HG02970 (cell line): Measurements from ENCODE around the gene TUBG2.
"Not testable (repeated sequence)": the region's sequence is repeated elsewhere in the genome, so short reads cannot be mapped to it uniquely, and the experiment has no call there.

Source experiments
- ATAC-seq: cut with Tn5 transposase; IDR thresholded peaks from one replicate; pipeline ENCODE4 v1.9.1; 2021; ENCODE audit warnings: mild to moderate bottlenecking, moderate library complexity, moderate number of reproducible peaks; ENCODE audit not compliant: unreplicated experiment, low FRiP score

Gene TUBG2

DNA sequence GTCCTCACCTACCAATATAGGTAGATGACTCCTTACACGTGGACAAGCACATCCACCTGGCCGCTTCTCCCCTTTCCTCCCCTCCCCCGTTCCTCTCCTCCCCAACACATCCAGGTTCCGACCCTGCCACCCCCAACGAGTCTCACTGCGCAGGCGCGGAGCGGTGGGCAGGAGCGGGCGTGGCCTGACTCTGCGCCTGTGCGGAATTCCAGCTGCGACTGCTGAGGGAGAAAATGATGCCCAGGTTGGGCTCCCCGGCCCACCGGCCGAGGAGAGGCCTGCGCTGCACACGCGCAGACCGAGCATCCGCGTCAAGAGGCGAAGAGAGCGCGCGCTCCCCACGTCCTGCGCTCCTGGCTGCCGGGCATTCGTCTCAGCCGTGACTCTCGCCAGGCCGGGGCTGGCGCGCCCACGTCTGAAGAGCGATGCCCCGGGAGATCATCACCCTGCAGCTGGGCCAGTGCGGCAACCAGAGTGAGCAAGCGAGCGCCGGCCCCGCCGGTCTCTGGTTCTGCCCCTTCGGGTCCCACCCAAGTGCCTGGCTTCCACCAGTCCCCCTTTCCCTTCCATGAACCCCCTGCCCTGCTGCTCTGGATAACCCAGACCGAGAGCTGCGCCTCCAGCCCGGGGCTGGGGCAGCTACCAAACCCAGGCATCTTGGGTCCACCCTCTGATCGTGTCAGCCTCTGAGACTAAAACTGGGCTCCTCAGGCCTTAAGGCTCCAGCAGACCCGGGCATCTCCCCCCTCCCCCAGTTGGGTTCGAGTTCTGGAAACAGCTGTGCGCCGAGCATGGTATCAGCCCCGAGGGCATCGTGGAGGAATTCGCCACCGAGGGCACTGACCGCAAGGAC is at the start of gene TUBG2:
Gene TUBG2, plus strand, starts transcription at position 206 of the 853 bp plus-strand sequence. Its CDS starts 220 bp downstream, at position 426.
- ATAC-seq, result no peak

DNA sequence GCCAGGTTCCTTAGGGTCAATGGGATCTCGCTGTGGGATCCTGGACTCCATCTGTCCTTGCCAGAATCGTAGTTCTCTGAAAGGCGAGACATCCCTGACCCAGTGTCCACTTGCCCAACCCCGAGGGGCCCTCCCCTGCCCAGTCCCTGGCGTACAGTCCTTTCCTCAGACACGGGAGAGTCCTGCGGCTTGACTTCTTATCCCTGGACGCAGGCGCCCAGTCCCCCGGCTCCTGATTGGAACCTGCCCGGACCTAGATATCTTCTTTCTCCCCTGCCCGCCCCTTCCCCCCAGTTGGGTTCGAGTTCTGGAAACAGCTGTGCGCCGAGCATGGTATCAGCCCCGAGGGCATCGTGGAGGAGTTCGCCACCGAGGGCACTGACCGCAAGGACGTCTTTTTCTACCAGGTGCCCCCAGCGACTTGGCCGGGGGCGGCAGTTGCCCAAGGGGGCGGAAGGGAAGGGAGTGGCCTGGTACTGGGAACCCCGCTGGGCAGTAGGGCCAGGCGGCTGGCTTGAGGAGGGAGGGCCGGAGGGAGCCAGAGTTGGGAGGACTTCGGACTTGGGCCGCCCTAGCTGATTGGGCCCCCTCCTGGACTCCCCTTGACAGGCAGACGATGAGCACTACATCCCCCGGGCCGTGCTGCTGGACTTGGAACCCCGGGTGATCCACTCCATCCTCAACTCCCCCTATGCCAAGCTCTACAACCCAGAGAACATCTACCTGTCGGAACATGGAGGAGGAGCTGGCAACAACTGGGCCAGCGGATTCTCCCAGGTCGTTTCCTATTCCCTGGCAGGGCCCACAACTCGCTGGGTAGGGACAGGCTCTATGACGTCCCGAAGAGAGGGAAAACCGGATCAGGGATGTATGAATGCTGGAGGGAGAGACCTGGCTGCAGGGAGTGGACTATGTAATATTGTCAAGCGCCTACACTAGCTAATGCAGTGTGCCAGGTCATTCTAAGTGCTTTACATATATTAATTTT is 49.0 kb upstream of the TUBG2 start:
- ATAC-seq, result not testable (repeated sequence)

DNA sequence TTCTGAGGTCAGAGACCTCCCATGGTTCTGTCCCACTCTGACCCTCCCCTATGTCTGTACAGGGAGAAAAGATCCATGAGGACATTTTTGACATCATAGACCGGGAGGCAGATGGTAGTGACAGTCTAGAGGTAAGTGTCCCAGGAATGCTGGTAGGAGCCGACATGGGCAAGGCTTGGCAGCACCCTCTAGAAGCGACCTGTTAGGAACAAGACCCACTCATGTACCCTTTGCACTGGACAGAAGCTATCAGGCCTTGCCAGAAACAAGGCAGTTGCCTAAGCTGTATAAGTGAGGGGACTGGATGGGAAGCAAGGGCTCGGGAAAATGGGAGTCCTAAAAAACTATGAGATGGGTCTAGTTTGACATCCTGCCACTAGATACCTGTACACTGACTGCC is 47.1 kb upstream of the TUBG2 start:
- no peak for ATAC-seq

DNA sequence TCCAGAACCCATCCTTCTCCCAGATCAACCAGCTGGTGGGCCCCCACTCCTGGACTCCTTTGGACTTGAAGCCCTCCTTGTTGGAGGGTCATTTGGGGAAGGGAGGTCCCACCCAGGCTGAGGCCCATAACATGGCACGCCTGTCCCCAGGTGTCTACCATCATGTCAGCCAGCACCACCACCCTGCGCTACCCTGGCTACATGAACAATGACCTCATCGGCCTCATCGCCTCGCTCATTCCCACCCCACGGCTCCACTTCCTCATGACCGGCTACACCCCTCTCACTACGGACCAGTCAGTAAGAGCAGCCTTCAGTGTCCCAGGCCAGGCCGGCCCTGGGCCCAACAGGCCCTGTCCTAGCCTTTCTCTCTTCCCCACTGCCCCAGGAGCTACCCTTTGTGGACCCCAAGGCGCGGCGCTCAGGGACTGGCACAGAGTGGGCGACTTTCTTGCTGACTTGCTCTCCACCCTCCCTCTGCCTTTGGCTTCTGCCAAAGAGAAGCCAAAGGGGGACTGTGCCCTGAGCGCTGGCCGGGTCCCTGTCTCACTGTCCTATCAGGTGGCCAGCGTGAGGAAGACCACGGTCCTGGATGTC is 45.3 kb upstream of the TUBG2 start:
- ATAC-seq, result no peak

DNA sequence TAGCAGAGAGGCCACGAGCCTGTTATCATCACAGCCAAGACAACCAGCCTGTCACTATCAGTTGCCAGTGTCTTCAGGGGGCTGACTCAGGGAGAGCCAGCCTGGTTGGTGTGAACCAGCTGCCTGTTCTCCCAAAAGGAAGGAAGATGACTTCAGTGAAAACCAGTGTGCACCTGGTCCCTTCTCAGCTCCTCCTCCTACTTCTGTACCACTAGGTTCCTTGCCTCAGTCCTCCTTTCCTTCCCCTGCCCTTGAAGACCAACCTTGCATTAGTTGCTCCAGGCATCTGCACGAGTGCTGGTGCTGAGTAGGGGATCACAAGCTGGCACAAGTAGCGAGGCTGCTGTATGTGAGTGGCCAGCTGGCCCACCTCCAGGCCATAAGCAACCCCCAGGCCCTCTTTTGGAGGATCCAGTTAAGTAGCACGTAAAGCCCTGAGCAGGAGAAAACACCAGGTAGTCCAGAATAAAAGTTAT is 41.1 kb upstream of the TUBG2 start:
- ATAC-seq, result no peak

DNA sequence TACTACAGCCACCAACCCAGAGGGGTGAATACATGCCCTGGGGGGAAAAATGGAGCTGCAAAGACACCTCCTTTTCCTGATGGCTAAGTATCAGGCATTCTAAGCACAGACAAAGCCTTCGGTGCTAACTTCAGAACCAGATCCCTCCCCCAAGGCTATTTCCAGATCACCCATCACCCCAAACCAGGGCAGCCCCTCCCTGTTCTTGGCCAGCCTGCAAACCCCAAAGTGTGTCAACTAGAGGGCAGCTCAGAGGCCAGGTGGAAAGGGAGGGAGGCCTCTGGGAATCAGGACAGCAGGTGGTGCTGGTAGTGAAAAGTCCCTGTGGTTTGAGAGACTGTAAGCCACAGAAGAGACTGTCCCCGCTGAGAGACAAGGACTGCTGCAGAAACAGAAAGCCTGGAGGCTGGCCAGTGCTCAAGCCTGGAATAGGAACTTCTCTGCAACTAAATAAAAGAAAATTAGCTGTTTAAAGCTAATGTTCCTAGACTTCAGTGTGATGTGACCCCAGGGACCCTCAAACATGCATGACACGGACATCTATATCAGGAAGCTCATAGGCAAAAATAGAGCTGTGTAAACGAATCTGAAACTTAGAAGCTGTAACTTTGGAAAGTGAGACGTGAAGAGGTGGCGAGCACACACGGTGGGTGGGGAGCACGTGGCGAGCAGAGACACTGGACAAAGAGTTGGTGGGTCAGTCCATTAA is 40.5 kb upstream of the TUBG2 start:
- peak; percentile 65 for ATAC-seq

DNA sequence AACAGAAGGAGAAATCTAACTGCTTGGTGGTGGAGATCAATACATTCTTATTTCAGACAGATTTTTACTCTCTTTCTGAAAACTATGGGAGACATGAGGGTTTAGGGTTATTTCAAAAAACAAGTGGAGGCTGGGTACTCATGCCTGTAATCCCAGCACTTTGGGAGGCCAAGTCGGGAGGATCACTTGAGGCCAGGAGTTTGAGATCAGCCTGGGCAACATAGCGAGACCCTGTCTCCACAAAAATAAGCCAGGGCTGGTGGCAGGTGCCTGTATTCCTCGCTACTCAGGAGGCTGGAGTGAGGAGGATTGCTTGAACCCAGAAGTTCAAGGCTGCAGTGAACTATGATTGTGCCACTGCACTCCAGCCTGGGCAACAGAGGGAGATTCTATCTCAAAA is 37.1 kb upstream of the TUBG2 start:
- ATAC-seq, result not testable (repeated sequence)

DNA sequence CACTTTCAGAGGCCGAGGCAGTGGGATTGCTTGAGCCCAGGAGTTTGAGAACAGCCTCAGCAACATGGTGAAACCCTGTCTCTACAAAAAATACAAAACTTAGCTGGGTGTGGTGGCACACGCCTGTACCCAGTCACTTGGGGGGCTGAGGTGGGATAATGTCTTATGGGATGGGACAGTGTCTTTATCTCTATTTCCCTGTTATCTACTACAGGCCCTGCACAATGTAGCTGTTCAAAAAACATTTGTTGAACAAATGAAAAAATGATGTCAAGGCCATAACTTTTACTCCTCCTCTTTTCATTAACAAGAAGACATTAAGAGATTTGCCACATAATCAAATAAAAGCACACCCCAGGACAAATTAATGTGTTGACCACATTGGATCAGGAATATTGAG is 35.8 kb upstream of the TUBG2 start:
- no peak for ATAC-seq

DNA sequence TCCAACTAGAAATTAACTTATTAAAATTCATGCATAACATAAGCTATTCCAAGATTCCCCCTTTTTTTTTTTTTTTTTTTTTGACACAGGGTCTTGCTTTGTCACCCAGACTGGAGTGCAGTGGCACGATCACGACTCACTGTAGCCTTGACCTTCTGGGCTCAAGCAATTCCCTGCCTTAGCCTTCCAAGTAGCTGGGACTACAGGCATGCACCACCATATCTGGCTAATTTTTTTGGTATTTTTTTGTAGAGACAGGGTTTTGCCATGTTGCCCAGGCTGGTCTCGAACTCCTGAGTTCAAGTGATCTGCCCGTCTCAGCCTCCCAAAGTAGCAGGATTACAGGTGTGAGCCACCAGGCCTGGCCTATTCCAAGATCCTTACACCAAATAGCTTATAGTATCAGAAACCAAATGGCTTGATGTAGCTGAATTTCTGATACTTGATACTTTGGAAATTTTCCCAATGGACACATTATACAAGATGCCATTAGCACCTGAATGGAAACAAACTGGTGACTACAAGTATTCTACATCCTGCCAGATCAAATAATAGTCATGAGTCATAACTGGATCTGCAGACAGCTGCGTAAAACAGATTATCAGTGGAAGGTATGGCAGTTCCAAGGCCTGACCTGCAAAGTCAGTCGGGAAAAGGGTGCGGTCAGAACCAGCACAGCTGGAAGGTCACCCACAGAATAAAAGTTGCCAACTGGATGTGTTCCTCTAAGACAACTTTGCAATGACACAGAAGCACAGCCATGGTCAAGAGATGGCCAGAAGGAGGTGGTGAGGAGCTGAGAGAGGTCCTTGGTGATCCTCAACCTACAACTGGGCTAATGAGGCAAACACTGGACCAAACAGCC is 35.1 kb upstream of the TUBG2 start:
- no peak for ATAC-seq

DNA sequence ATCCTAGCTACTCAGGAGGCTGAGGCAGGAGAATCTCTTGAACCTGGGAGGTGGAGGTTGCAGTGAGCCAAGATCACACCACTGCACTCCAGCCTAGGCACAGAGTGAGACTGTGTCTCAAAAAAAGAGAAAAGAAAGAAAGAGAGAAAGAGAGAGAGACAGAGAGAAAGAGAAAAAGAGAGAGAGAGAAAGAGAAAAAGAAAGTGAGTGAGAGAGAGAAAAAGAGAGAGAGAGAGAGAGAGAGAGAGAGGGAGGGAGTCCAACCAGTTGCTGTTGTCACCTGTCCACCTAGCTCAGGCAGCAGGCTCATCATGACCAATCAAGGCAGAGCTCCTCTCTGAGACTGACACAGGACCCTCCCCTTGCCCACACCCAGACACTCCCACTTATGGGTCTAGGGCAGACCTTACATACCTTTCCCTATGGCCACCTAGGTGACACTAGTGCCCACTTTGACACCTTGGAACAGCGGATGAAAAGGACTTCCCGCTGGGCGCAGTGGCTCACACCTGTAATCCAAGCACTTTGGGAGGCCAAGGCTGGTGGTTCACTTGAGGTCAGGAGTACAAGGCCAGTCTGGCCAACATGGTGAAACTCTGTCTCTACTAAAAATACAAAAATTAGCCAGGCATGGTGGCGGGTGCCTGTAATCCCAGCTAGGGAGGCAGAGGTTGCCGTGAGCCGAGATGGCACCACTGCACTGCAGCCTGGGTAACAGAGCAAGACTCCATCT is 31.9 kb upstream of the TUBG2 start:
- not testable (repeated sequence) for ATAC-seq

DNA sequence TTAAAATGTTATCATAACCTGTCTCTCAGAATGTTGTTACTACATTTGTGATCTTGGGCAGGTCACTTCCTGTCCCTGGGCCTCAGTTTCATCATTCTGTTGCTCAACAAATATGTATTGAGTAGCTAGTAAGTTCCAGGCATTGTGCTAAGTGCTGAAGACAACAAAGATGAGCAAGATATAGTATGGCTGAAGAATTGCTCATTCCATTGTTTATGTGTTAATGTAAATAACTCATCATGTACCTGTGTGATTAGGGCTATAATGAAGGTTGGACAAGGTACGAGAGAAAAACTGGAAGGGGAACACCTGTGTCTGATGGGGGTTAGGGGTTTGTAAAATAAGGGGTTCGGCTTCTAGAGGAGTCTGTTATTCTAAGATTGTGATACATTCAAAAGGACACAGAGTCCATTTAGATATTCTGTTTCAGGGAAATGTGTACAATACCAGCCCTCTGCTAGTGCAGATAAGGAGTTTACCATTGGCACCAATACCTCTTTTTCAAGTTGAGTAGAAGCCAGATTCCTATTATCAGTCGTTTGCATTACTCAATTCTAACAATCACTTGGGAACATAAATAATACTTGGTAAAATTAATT is 29.6 kb upstream of the TUBG2 start:
- ATAC-seq, result no peak

DNA sequence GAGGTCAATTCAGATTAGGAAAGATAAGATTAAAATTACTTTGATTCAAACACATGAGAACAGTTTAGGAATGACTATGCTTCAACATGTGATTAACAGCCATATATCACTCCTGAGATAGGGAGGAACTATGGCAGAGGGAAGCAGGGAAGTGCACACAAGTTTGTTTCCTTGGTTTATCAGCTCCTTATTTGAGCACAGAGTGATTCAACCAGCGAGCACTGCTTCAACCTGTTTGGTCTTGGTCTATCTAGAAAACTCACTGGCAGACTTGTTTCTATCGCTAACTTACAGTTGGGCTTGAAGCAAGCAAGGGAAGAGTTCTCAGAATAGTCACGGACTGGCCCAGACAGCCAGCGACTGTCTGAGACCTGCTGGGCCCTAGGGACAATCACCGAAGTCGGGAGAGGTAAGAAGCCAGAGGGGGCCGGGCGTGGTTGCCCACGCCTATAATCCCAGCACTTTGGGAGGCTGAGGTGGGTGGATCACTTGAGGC is 26.1 kb upstream of the TUBG2 start:
- ATAC-seq, result no peak

DNA sequence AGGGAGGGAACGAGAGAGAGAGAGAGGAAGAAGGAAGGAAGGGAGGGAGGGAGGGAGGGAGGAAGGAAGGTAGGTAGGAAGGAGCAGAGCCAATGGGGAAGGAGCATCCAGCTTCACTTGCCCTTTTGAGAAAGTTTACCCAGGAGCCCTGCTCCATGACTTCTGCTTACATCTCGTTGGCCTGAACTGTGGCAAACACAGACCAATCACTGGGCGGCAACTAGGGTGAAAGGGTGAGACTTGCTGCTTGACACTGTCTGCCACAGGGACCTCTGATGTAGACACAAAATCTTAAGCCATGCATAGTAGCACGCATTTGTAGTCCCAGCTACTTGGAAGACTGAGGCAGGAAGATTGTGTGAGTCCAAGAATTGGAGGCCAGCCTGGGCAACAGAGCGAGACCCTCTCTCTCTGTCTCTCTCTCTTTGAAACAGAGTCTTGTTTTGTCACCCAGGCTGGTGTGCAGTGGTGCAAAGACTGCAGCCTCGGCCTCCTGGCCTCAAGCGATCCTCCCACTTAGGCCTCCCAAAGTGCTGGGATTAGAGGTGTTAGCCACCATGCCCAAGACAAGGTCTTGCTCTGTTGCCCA is 19.5 kb upstream of the TUBG2 start:
- no peak for ATAC-seq

DNA sequence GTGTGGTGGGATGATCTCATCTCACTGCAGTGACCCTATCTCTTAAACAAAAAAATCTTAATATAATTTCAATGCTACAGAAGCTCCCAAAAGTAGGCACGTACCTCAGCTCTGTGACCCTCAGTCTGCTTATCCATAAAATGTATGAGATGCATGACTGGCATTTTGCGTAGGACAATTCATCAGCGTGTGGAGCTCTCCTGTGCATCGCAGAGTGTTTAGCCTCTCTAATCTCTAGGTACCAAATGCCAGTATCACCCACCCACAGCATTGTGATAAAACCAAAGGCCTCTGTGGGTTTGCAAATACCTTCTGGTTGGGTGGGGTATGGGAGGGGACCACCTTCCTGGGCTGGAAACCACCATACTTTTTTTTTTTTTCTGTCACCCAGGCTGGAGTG is 19.0 kb upstream of the TUBG2 start:
- no peak for ATAC-seq

DNA sequence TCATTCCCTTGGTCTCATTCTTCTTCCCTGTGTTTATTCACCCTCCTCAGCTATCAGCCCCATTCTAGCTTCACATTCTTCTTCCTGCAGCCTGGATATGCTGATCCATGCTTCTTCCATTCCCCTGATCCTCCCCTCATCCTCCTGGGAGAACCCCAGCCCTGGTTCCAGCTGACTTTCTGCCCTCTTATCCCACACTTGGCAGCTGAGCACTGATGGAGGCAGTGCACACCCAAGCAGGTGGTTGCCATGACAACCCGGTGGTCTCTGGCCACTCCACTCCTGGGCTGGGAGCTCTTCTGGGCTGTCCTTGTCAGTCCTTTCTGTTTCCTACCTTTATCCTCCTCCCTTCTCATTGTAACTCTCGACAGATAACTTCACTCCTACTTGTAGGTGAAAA is 16.7 kb upstream of the TUBG2 start:
- ATAC-seq, result no peak

DNA sequence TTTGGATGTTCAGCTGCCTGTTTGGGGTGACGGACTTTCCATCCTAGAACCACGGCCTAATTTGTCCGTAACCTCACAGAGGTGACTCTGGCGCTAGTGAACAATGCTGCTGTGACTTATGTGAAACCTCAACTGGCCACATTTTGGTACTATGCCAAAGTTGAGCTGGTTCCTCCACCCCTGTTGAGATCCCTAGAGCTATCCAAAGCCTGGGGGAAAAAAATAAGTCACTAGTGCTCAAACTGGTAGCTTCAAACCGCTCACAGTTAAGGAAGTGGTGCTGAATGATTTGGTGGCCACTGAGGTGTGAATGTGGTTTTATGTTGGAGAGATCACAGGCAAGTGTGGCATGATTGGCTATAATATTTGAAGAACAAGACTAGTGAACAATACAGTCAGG is 11.3 kb upstream of the TUBG2 start:
- ATAC-seq, result no peak

DNA sequence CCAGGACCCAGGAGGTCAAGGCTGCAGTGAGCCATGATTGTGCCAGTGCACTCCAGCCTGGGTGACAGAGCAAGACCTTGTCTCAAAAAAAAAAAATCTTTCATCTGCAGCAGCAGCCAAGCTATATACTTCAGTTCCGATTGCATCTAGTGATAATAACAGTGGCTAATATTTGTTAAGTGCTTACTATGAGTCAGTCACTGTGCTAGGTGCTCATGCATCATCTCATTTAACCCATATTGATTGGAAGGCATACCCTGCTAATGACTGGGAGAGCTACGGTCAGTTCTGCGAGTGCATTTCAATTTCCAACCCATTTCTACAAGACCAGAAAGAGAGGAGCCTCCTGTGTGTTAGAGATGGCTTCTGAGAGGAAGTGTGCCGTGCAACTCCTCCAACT is 7.7 kb upstream of the TUBG2 start:
- ATAC-seq, result no peak
